H1 (cell line): Measurements from ENCODE around the gene KRT23. TPM values are rescaled to one million over a fixed set of nuclear protein-coding genes. Genes with fewer than 3 reads are reported as not detected.

Source experiments
- CTCF ChIA-PET: fragments of 300-600 bp; sonication (Branson Sonifier 250); formaldehyde crosslinking; loops from one replicate; lab custom pipeline; 2021; ENCODE audit not compliant: partially characterized antibody; lab: Charles Lee
- POLR2A ChIA-PET: fragments of 300-600 bp; sonication (Branson Sonifier 250); formaldehyde crosslinking; loops from one replicate; lab custom pipeline; 2021; ENCODE audit warnings: inconsistent platforms; ENCODE audit not compliant: partially characterized antibody; lab: Charles Lee
- DNase-seq, 2 experiments: peaks; one replicate each; pipeline versions ENCODE4 v3.0.0 to v3.0.0-alpha.2; 2010 to 2022; ENCODE audit warnings: low spot score in 2 of 2, low read depth in 1 of 2, mixed read lengths in 1 of 2
- FAIRE-seq: peaks from 2 replicates; lab custom pipeline; 2011; peaks lifted over from hg19 to GRCh38; lab: Jason Lieb, UNC
- H2AFZ ChIP-seq: 2 replicates; pipeline ENCODE4 v1.8.1; 2012; ENCODE audit warnings: low read length, inconsistent platforms
- H2AK5ac ChIP-seq: 2 replicates; pipeline ENCODE4 v1.6.1; 2013; ENCODE audit warnings: low read depth, low read length
- H2BK120ac ChIP-seq: replicated peaks from 2 replicates; pipeline ENCODE3; 2013; ENCODE audit warnings: low read depth, low read length, inconsistent platforms
- H2BK12ac ChIP-seq: 2 replicates; pipeline ENCODE4 v1.6.1; 2013; ENCODE audit warnings: low read depth, low read length
- H2BK15ac ChIP-seq: 2 replicates; pipeline ENCODE4 v1.6.1; 2013; ENCODE audit warnings: low read length
- H2BK20ac ChIP-seq: 2 replicates; pipeline ENCODE4 v1.6.1; 2013; ENCODE audit warnings: low read length
- H2BK5ac ChIP-seq: 2 replicates; pipeline ENCODE4 v1.6.1; 2013; ENCODE audit warnings: low read depth, low read length
- H3K14ac ChIP-seq: 2 replicates; pipeline ENCODE4 v1.6.1; 2013; ENCODE audit warnings: inconsistent platforms; ENCODE audit not compliant: insufficient read length
- H3K18ac ChIP-seq: 2 replicates; pipeline ENCODE4 v1.6.1; 2013; ENCODE audit warnings: low read length; ENCODE audit errors: extremely low read depth
- H3K23ac ChIP-seq: 2 replicates; pipeline ENCODE4 v1.6.1; 2013; ENCODE audit warnings: inconsistent platforms; ENCODE audit not compliant: insufficient read length
- H3K23me2 ChIP-seq: 2 replicates; pipeline ENCODE4 v1.6.1; 2013; ENCODE audit warnings: low read depth, low read length
- H3K27ac ChIP-seq: 2 replicates; pipeline ENCODE4 v1.6.1; 2011; ENCODE audit warnings: low read depth, low read length, inconsistent platforms
- H3K27me3 ChIP-seq, 4 experiments: replicated peaks in 1 of 4; 1 replicate in 1 of 4; 2 replicates in 3 of 4; pipeline versions ENCODE4 v1.6.1 to v1.8.1; 2011 to 2013; ENCODE audit warnings: low read length in 3 of 4, mild to moderate bottlenecking in 3 of 4, inconsistent platforms in 2 of 4, mixed read lengths in 2 of 4, moderate library complexity in 1 of 4; ENCODE audit not compliant: control insufficient read depth in 3 of 4, insufficient read depth in 3 of 4; ENCODE audit errors: extremely low read depth in 1 of 4
- H3K36me3 ChIP-seq, 4 experiments: 2 replicates each; pipeline versions ENCODE4 v1.6.1 to v1.8.1; 2011 to 2013; ENCODE audit warnings: mild to moderate bottlenecking in 4 of 4, low read length in 3 of 4, moderate library complexity in 2 of 4, control low read depth in 1 of 4, inconsistent platforms in 1 of 4; ENCODE audit not compliant: insufficient read depth in 4 of 4, control insufficient read depth in 2 of 4
- H3K4ac ChIP-seq: replicated peaks from 2 replicates; pipeline ENCODE3; 2013; ENCODE audit warnings: low read length, low read depth, mixed read lengths, inconsistent platforms; ENCODE audit not compliant: insufficient read length
- H3K4me1 ChIP-seq, 4 experiments: replicated peaks in 1 of 4; 1 replicate in 1 of 4; 2 replicates in 3 of 4; pipeline versions ENCODE4 v1.6.1 to v1.8.1; 2011 to 2013; ENCODE audit warnings: low read length in 3 of 4, inconsistent platforms in 2 of 4, mixed read lengths in 1 of 4; ENCODE audit not compliant: insufficient read depth in 4 of 4, control insufficient read depth in 3 of 4
- H3K4me2 ChIP-seq, 2 experiments: 2 replicates each; pipeline versions ENCODE4 v1.6.1 to v1.8.1; 2011 to 2013; ENCODE audit warnings: low read depth in 2 of 2, low read length in 2 of 2, control low read depth in 1 of 2, inconsistent platforms in 1 of 2, mild to moderate bottlenecking in 1 of 2; ENCODE audit not compliant: insufficient read depth in 1 of 2
- H3K4me3 ChIP-seq, 4 experiments: fragments of 200-600, 300-600 bp in 1 of 4; sonication (generic), shearing (Covaris generic), sonication (Bioruptor Twin) in 1 of 4; 2 replicates each; pipeline versions ENCODE4 v1.5.1 to v1.8.1; 2011 to 2016; ENCODE audit warnings: low read length in 4 of 4, low read depth in 3 of 4, control low read depth in 2 of 4, inconsistent platforms in 2 of 4, mild to moderate bottlenecking in 2 of 4, mixed read lengths in 1 of 4, moderate library complexity in 1 of 4; ENCODE audit not compliant: insufficient read depth in 2 of 4; ENCODE audit errors: extremely low read depth in 1 of 4
- H3K56ac ChIP-seq: replicated peaks from 2 replicates; pipeline ENCODE3; 2013; ENCODE audit warnings: low read depth, mild to moderate bottlenecking, mixed read lengths, low read length, inconsistent platforms; ENCODE audit not compliant: insufficient read length
- H3K79me1 ChIP-seq: 2 replicates; pipeline ENCODE4 v1.6.1; 2013; ENCODE audit warnings: low read depth, low read length, control low read depth
- H3K79me2 ChIP-seq, 2 experiments: 2 replicates each; pipeline versions ENCODE4 v1.6.1 to v1.8.1; 2012 to 2013; ENCODE audit warnings: low read length in 2 of 2, mild to moderate bottlenecking in 2 of 2, inconsistent platforms in 1 of 2; ENCODE audit not compliant: insufficient read depth in 2 of 2, control insufficient read depth in 1 of 2
- H3K9ac ChIP-seq, 4 experiments: replicated peaks in 1 of 4; 1 replicate in 1 of 4; 2 replicates in 3 of 4; pipeline versions ENCODE4 v1.6.1 to v1.8.1; 2011 to 2013; ENCODE audit warnings: low read depth in 3 of 4, low read length in 3 of 4, control low read depth in 2 of 4, mild to moderate bottlenecking in 2 of 4, moderate library complexity in 2 of 4, inconsistent platforms in 1 of 4; ENCODE audit errors: extremely low read depth in 1 of 4
- H3K9me3 ChIP-seq, 2 experiments: 2 replicates each; pipeline versions ENCODE4 v1.6.1 to v1.8.1; 2012 to 2013; ENCODE audit warnings: mild to moderate bottlenecking in 2 of 2, moderate library complexity in 2 of 2, control low read depth in 1 of 2, inconsistent platforms in 1 of 2, low read depth in 1 of 2, low read length in 1 of 2, mixed read lengths in 1 of 2; ENCODE audit not compliant: insufficient read depth in 2 of 2
- H4K20me1 ChIP-seq, 2 experiments: replicated peaks in 1 of 2; 2 replicates each; pipeline versions ENCODE3 to v1.8.1; 2011 to 2013; ENCODE audit warnings: inconsistent platforms in 2 of 2, low read length in 2 of 2, mild to moderate bottlenecking in 1 of 2; ENCODE audit not compliant: insufficient read depth in 2 of 2, control insufficient read depth in 1 of 2
- H4K5ac ChIP-seq: 2 replicates; pipeline ENCODE4 v1.6.1; 2013; ENCODE audit warnings: low read length, low read depth, mixed read lengths, inconsistent platforms; ENCODE audit not compliant: insufficient read length
- H4K8ac ChIP-seq: 2 replicates; pipeline ENCODE4 v1.8.0; 2013; ENCODE audit warnings: mild to moderate bottlenecking, moderate library complexity, low read length, inconsistent platforms; ENCODE audit not compliant: insufficient read depth; ENCODE audit errors: extremely low read depth
- H4K91ac ChIP-seq: replicated peaks from 2 replicates; pipeline ENCODE3; 2013; ENCODE audit warnings: low read length, mixed read lengths, inconsistent platforms; ENCODE audit not compliant: insufficient read length
- ATF2 ChIP-seq: IDR thresholded peaks from 2 replicates; pipeline ENCODE4 v1.6.1; 2012; ENCODE audit warnings: low read length, inconsistent platforms
- CBX5 ChIP-seq: fragments of 300-800, 300-1000 bp; sonication (generic); IDR thresholded peaks from 2 replicates; pipeline ENCODE4 v1.7.1; 2016; ENCODE audit warnings: antibody characterized with exemption, low read length, low read depth
- CHD2 ChIP-seq: IDR thresholded peaks from 2 replicates; pipeline ENCODE4 v1.6.1; 2012; ENCODE audit warnings: low read length, improper control_type of control experiment
- CREB1 ChIP-seq: IDR thresholded peaks from 2 replicates; pipeline ENCODE4 v1.6.1; 2012; ENCODE audit warnings: inconsistent platforms
- JUN ChIP-seq: IDR thresholded peaks from 2 replicates; pipeline ENCODE4 v1.6.1; 2011; ENCODE audit warnings: low read depth, mild to moderate bottlenecking, improper control_type of control experiment, low read length
- KDM1A ChIP-seq: fragments of 200-600, 300-600 bp; sonication (generic); IDR thresholded peaks from 2 replicates; pipeline ENCODE4 v1.7.1; 2016; ENCODE audit warnings: mild to moderate bottlenecking, low read length, borderline replicate concordance
- KDM4A ChIP-seq: IDR thresholded peaks from one replicate; pipeline ENCODE4 v1.7.1; 2012; ENCODE audit warnings: low read depth, mild to moderate bottlenecking, moderate library complexity, low read length, inconsistent platforms; ENCODE audit not compliant: severe bottlenecking
- NRF1 ChIP-seq: IDR thresholded peaks from 2 replicates; pipeline ENCODE4 v1.6.1; 2011; ENCODE audit warnings: mild to moderate bottlenecking, low read depth, low read length, improper control_type of control experiment
- PHF8 ChIP-seq: fragments of 200-600 bp; sonication (generic); conservative IDR thresholded peaks from 2 replicates; pipeline ENCODE4 v1.7.1; 2012; ENCODE audit warnings: low read depth, mild to moderate bottlenecking, inconsistent platforms, low read length, moderate library complexity
- POLR2AphosphoS5 ChIP-seq: IDR thresholded peaks from 2 replicates; pipeline ENCODE4 v1.6.1; 2011; ENCODE audit warnings: low read depth, low read length
- SIRT6 ChIP-seq: IDR thresholded peaks from one replicate; pipeline ENCODE4 v1.7.1; 2012; ENCODE audit warnings: low read length, inconsistent platforms
- SIX5 ChIP-seq: IDR thresholded peaks from 2 replicates; pipeline ENCODE4 v1.6.1; 2011; ENCODE audit warnings: mild to moderate bottlenecking, low read depth, low read length
- TCF12 ChIP-seq: IDR thresholded peaks from 2 replicates; pipeline ENCODE4 v1.6.1; 2011; ENCODE audit warnings: low read depth, mild to moderate bottlenecking, low read length
- ZNF274 ChIP-seq: IDR thresholded peaks from 2 replicates; pipeline ENCODE4 v1.7.0; 2012; ENCODE audit warnings: low read length, borderline replicate concordance; ENCODE audit errors: extremely low read depth
- WGBS, 2 experiments: shearing (Covaris generic) in 1 of 2; methylation state at CpG; one replicate each; pipeline versions ENCODE4 v1.1.6 to v1.1.7; 2013 to 2015; ENCODE audit warnings: low lambda C conversion rate in 2 of 2, mixed read lengths in 2 of 2, inconsistent platforms in 1 of 2, low coverage in 1 of 2, missing lambda C conversion rate in 1 of 2; ENCODE audit not compliant: insufficient replicate concordance in 2 of 2, insufficient coverage in 1 of 2, insufficient read length in 1 of 2; ENCODE audit errors: extremely low coverage in 1 of 2, missing lambda C conversion rate in 1 of 2; 5-methylcytosine and 5-hydroxymethylcytosine counted together
- polyA plus RNA-seq, 7 experiments: library from polyadenylated mRNA; depleted of rRNA in 3 of 7; stranded (reverse) in 5 of 7; unstranded in 2 of 7; fragments of >200 nt in 5 of 7; fragments of 200-250 nt in 2 of 7; gene quantifications; 1 replicate in 5 of 7; 2 replicates in 1 of 7; 4 replicates in 1 of 7; pipeline versions ENCODE4 v1.2.1 to v1.2.3, GENCODE V29; 2011 to 2013; ENCODE audit warnings: missing spikeins in 2 of 7, mixed read lengths in 2 of 7
- total RNA-seq: library from RNA; stranded (reverse); fragmentation: NEBNext Ultra II Directional; extraction: Animal tissue kit (Norgen Biotek cat#: 25700); gene quantifications from 2 replicates; pipeline ENCODE4 v1.2.1, GENCODE V29; 2021

KRT23 gene
- total and polyA plus RNA-seq, 2 of the 8 experiments (the other 6 are each of a cell fraction or from before 2014, with no cell fraction given), result not detected

- no peaks in the 10 kb centered on the region for H3K79me1 ChIP-seq
- no peak for DNase-seq
- no peak for TF ChIP-seq CBX5
- TF ChIP-seq ATF2, result no peak
- TF ChIP-seq JUN, result no peak
- TF ChIP-seq SIRT6, result no peak
- no peak for TF ChIP-seq CREB1
- TF ChIP-seq ZNF274, result no peak
- TF ChIP-seq POLR2AphosphoS5, result no peak
- no peak for TF ChIP-seq CHD2
- TF ChIP-seq KDM4A, result no peak
- no peak for TF ChIP-seq TCF12
- no peak for TF ChIP-seq SIX5
- TF ChIP-seq NRF1, result no peak
- no peak for TF ChIP-seq KDM1A
- no peak for TF ChIP-seq PHF8
Observed at GRCh38 chr17:40896916-40897455, 40.5 kb downstream of the KRT23 start.

More at GRCh38 chr17:40896916-40897455, 40.5 kb downstream of the KRT23 start:
- H2BK120ac ChIP-seq, result no peak overlapping the region
- no peak overlapping the region for H3K56ac ChIP-seq
- no peak overlapping the region for H2BK20ac ChIP-seq
- H3K18ac ChIP-seq, result no peak overlapping the region
- no peaks in the 10 kb centered on the region for H3K27me3 ChIP-seq
- no peak overlapping the region for H3K4me2 ChIP-seq
- no peak overlapping the region for H3K4me3 ChIP-seq
- H4K8ac ChIP-seq, result no peak overlapping the region
- no peak for FAIRE-seq
- CTCF ChIA-PET, result interaction anchor here (0.8 kb wide), 1 partner anchor 426 kb away, joined by 3 read pairs; no protein-coding TSS in a partner anchor
- no peak overlapping the region for H3K27ac ChIP-seq
- H4K5ac ChIP-seq, result no peak overlapping the region
- no peak overlapping the region for H2AK5ac ChIP-seq
- WGBS, 2 experiments, result 84% methylated on average over 4 of the region's 4 CpGs; no CpG with 5 or more reads in 1 of the 2 experiments
- H3K14ac ChIP-seq, result no peak overlapping the region
- no peak overlapping the region for H3K23ac ChIP-seq
- no peak overlapping the region for H4K91ac ChIP-seq
- H2BK12ac ChIP-seq, result no peak overlapping the region
- H3K36me3 ChIP-seq, result no peaks in the 10 kb centered on the region
- H2AFZ ChIP-seq, result no peak overlapping the region
- H4K20me1 ChIP-seq, result no peaks in the 10 kb centered on the region
- no peaks in the 10 kb centered on the region for H3K9me3 ChIP-seq
- H2BK5ac ChIP-seq, result no peak overlapping the region
- H3K79me2 ChIP-seq, result no peaks in the 10 kb centered on the region
- no peaks in the 10 kb centered on the region; the same call in 1 of the 2 replicates for H3K23me2 ChIP-seq
- H3K9ac ChIP-seq, result no peak overlapping the region
- no peak overlapping the region for H2BK15ac ChIP-seq
- no peak overlapping the region for H3K4ac ChIP-seq
- no peaks in the 10 kb centered on the region for H3K4me1 ChIP-seq
- POLR2A ChIA-PET, result no interaction called here
